OCI-LY1 (cell line): ENCODE data around the gene CTNNBL1.

ENCODE experiments used
- H2AFZ ChIP-seq: fragments of 200-600 bp; sonication (generic), shearing (Covaris generic); 2 replicates; pipeline ENCODE4 v1.6.0; 2014; ENCODE audit warnings: antibody characterized with exemption, mild to moderate bottlenecking, low read length
- H3F3A ChIP-seq: fragments of 200-600 bp; sonication (generic), shearing (Covaris generic); 2 replicates; pipeline ENCODE4 v1.6.0; 2014; ENCODE audit warnings: mild to moderate bottlenecking, antibody characterized with exemption, low read length, moderate library complexity; ENCODE audit not compliant: insufficient read depth
- H3K27ac ChIP-seq: fragments of 200-600 bp; sonication (generic); 2 replicates; pipeline ENCODE4 v1.5.1; 2014; ENCODE audit warnings: low read length, mixed run types, mild to moderate bottlenecking, low read depth; ENCODE audit not compliant: poor library complexity, severe bottlenecking
- H3K27me3 ChIP-seq: fragments of 200-600 bp; sonication (generic); 2 replicates; pipeline ENCODE4 v1.6.0; 2014; ENCODE audit warnings: antibody characterized with exemption, mild to moderate bottlenecking, low read length, moderate library complexity; ENCODE audit not compliant: insufficient read depth
- H3K36me3 ChIP-seq: fragments of 200-600 bp; sonication (generic); 2 replicates; pipeline ENCODE4 v1.6.1; 2014; ENCODE audit warnings: mild to moderate bottlenecking, antibody characterized with exemption, low read length, moderate library complexity, mixed read lengths; ENCODE audit not compliant: insufficient read depth
- H3K4me1 ChIP-seq: fragments of 200-600 bp; sonication (generic); 2 replicates; pipeline ENCODE4 v1.5.1; 2014; ENCODE audit warnings: mild to moderate bottlenecking, low read length, moderate library complexity; ENCODE audit not compliant: insufficient read depth, severe bottlenecking
- H3K4me2 ChIP-seq: fragments of 200-600 bp; sonication (generic), shearing (Covaris generic); 2 replicates; pipeline ENCODE4 v1.6.1; 2014; ENCODE audit warnings: low read length
- H3K4me3 ChIP-seq: fragments of 200-600 bp; sonication (generic); 2 replicates; pipeline ENCODE4 v1.5.1; 2014; ENCODE audit warnings: low read length, low read depth, mild to moderate bottlenecking, mixed read lengths; ENCODE audit not compliant: poor library complexity, severe bottlenecking
- H3K79me2 ChIP-seq: fragments of 200-600 bp; shearing (Covaris generic); 2 replicates; pipeline ENCODE4 v1.6.1; 2016; ENCODE audit warnings: mixed run types, low read length, mixed read lengths; ENCODE audit not compliant: insufficient read depth
- H3K9ac ChIP-seq: fragments of 200-600 bp; sonication (generic), shearing (Covaris generic); 2 replicates; pipeline ENCODE4 v1.6.1; 2014; ENCODE audit warnings: mild to moderate bottlenecking, low read length, mixed read lengths
- H3K9me2 ChIP-seq: fragments of 200-600 bp; sonication (generic), shearing (Covaris generic); 2 replicates; pipeline ENCODE4 v1.6.1; 2014; ENCODE audit warnings: low read depth, mild to moderate bottlenecking, low read length, mixed read lengths
- H3K9me3 ChIP-seq: fragments of 200-600 bp; shearing (Covaris generic); 2 replicates; pipeline ENCODE4 v1.6.1; 2014; ENCODE audit warnings: low read length, mixed read lengths
- H4K20me1 ChIP-seq: fragments of 200-600 bp; sonication (generic), shearing (Covaris generic); 2 replicates; pipeline ENCODE4 v1.6.0; 2016; ENCODE audit warnings: mild to moderate bottlenecking, low read length; ENCODE audit not compliant: insufficient read depth
- EZH2 ChIP-seq: fragments of 200-600 bp; sonication (generic), shearing (Covaris generic); IDR thresholded peaks from 2 replicates; pipeline ENCODE4 v1.8.0; 2017; ENCODE audit warnings: borderline replicate concordance, mixed run types, mild to moderate bottlenecking, antibody characterized with exemption, low read length, moderate library complexity, mixed read lengths
- TF ChIP-seq, protein P1 (sequence below): fragments of 200-600 bp; sonication (generic), shearing (Covaris generic); IDR thresholded peaks from 2 replicates; pipeline ENCODE4 v1.5.1; 2017; ENCODE audit warnings: mild to moderate bottlenecking, antibody characterized with exemption, low read length, moderate library complexity, mixed read lengths

CTNNBL1 gene

DNA sequence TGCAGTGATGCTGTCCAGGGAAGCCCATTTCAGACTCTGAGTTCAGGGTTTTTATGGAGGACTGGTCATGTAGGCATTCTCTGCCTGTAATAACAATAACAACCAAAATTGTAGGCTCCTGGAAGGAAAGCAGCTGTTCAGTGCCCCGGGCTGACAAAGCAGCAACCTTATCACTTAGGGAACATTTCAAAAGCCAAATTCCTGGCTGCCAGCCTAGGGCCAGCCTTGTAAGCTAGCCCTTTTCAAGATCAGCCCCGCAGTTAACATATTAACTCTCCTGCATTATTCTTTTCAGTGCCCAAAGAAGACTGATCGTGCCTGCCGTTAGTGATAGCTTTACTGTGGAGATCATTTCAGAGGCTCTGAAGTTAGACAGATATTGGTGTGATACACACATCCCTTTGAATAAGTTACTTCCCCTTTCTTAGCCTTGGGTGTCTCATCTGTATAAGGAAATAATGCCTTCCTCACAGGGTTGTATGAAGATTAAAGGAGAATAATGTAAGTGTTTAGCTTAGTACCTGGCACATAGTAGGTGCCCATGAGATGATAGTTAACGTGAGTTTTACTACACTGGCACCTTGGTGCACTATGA lies 44.1 kb downstream of the CTNNBL1 start:
- Histone ChIP-seq H3F3A (no peaks in the 10 kb centered on the region), H3K4me1 (peaks cover 11% of the 10 kb centered on the region), H3K27ac (no peak overlapping the region), H3K79me2 (no peaks in the 10 kb centered on the region), H3K9me2 (no peaks in the 10 kb centered on the region), H3K36me3 (peaks cover 45% of the 10 kb centered on the region), H3K4me3 (no peak overlapping the region), H3K4me2 (no peak overlapping the region), H2AFZ (no peak overlapping the region), H4K20me1 (no peaks in the 10 kb centered on the region), H3K9me3 (no peaks in the 10 kb centered on the region), H3K9ac (no peak overlapping the region), H3K27me3 (no peaks in the 10 kb centered on the region)
- no peak for TF ChIP-seq EZH2
- TF ChIP-seq, protein P1, sequence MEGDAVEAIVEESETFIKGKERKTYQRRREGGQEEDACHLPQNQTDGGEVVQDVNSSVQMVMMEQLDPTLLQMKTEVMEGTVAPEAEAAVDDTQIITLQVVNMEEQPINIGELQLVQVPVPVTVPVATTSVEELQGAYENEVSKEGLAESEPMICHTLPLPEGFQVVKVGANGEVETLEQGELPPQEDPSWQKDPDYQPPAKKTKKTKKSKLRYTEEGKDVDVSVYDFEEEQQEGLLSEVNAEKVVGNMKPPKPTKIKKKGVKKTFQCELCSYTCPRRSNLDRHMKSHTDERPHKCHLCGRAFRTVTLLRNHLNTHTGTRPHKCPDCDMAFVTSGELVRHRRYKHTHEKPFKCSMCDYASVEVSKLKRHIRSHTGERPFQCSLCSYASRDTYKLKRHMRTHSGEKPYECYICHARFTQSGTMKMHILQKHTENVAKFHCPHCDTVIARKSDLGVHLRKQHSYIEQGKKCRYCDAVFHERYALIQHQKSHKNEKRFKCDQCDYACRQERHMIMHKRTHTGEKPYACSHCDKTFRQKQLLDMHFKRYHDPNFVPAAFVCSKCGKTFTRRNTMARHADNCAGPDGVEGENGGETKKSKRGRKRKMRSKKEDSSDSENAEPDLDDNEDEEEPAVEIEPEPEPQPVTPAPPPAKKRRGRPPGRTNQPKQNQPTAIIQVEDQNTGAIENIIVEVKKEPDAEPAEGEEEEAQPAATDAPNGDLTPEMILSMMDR = no peak

DNA sequence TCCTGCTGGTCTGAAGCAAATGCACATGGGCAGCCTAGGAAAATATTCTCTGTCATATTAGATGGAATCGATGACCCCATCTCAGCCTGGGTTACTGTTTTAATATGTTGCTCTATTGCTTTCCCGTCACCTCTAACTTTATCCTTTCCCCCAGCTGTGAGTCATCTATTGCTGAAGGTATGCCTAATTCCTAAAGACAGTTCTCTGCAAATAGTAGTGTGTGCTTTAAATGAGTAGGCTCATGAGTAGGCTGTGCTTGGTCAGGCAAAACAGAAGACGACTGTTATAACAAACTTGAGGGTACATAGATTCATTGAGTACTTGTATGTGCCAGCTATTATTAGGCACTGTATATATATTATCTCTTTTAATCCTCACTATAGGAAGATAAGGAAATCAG lies 47.2 kb downstream of the CTNNBL1 start:
- no peaks in the 10 kb centered on the region for H3F3A ChIP-seq
- no peak overlapping the region for H3K4me2 ChIP-seq
- no peak overlapping the region for H3K27ac ChIP-seq
- H3K79me2 ChIP-seq = no peaks in the 10 kb centered on the region
- no peaks in the 10 kb centered on the region for H3K9me3 ChIP-seq
- no peak overlapping the region for H3K9ac ChIP-seq
- H3K4me1 ChIP-seq = peaks cover 29% of the 10 kb centered on the region
- no peaks in the 10 kb centered on the region for H4K20me1 ChIP-seq
- H3K36me3 ChIP-seq = peaks cover 37% of the 10 kb centered on the region
- H2AFZ ChIP-seq = no peak overlapping the region
- H3K27me3 ChIP-seq = no peaks in the 10 kb centered on the region
- H3K4me3 ChIP-seq = no peak overlapping the region
- H3K9me2 ChIP-seq = no peaks in the 10 kb centered on the region
- TF ChIP-seq, protein P1 = no peak
- no peak for TF ChIP-seq EZH2

DNA sequence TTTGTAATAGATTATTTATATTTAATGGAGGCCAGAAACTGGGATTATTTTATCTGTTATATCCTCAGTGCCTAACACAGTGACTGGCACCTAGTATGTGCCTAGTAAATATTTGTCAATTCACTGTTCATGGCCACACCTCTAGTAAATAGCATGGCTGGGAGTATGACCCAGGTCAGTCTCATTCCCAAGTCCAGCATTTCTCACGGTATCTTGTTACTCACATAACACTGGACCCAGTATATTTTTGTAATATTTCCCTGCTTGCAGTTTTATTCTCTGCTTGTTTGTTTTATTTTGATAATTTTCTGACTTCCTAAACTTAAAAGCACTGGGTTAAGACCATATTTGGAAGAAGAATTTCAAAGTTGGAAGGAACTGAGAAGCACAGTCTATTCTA lies 47.7 kb downstream of the CTNNBL1 start:
- Histone ChIP-seq H3K4me1 (peaks cover 29% of the 10 kb centered on the region), H3K36me3 (peaks cover 37% of the 10 kb centered on the region)
- TF ChIP-seq, protein P1 = no peak
- TF ChIP-seq EZH2 = no peak

More for the DNA sequence above, 47.7 kb downstream of the CTNNBL1 start:
- Histone ChIP-seq H3K4me2 (no peak overlapping the region), H4K20me1 (no peaks in the 10 kb centered on the region), H3K9me2 (no peaks in the 10 kb centered on the region), H3K27ac (no peak overlapping the region), H3F3A (no peaks in the 10 kb centered on the region), H2AFZ (no peak overlapping the region), H3K4me3 (no peak overlapping the region), H3K9ac (no peak overlapping the region), H3K9me3 (no peaks in the 10 kb centered on the region), H3K79me2 (no peaks in the 10 kb centered on the region), H3K27me3 (no peaks in the 10 kb centered on the region)
